Skin epidermis (tissue), 12 donors: ENCODE data around the gene PRDM2.

Experiments
- H3K27ac ChIP-seq, 21 experiments: fragments of 200-600 bp; sonication (generic) in 11 of 21; one replicate each; pipeline ENCODE4 v1.5.0; 2020; ENCODE audit warnings: mild to moderate bottlenecking in 3 of 21, inconsistent platforms in 2 of 21, moderate library complexity in 2 of 21
- H3K4me3 ChIP-seq, 7 experiments: fragments of 200-600 bp; sonication (generic) in 2 of 7; one replicate each; pipeline ENCODE4 v1.5.0; 2020; ENCODE audit warnings: inconsistent platforms in 2 of 7, mild to moderate bottlenecking in 2 of 7, moderate library complexity in 1 of 7

Gene PRDM2

DNA sequence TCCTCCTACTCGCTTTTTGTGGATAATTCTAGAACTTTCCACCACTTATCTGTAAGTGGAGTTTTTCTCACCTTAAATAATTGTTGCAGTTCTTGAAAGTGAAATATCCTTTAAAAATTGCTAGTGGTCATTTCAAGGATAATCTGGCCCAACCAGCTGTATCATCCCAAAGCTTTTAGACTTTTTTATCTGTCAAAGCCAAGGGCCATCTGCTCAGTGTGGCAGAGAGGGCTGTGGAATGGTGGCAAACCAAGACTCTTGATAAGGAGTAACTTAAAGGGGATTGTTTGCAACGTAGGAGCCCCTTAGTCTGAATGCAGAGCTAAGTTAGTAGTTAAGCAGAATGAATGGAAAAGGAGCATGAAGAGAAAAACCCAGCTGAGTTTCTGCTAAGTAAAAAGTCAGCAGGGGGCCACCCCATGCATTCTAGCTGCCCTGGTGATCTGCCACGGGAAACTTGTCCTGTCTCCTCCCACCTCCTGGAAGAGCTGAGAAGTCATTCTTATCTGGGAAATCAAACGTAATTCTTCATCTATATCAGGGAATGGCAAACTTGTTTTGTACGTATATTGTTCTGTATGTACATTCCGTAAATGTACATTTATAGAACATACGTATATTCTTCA is 169.3 kb downstream of the PRDM2 start:
- H3K27ac ChIP-seq, result no peak overlapping the region
- no peak overlapping the region for H3K4me3 ChIP-seq

GRCh38 chr1:13871413-13871812 is 171.4 kb downstream of the PRDM2 start:
- Histone ChIP-seq H3K4me3 (no peak overlapping the region), H3K27ac (no peak overlapping the region)

DNA sequence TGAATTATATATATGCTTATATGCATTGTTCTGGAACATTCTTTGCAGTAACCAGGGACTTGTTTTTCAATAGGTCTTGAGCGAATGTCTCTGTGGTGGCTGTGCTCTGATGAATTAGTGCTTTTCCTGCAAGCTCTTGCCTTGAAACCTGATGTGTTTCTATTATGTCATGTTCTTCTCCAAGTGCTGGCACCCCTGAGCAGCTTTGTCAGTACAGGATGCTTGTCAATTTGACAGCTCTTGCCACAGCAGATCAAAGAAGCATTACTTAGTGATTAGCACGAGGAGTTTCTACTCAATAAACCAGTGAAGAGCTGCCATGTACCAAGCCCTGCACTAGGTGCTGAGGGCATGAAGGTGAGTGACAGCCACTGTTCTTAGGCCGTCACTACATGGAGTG is 171.9 kb downstream of the PRDM2 start:
- Histone ChIP-seq H3K27ac (no peak overlapping the region), H3K4me3 (no peak overlapping the region)

DNA sequence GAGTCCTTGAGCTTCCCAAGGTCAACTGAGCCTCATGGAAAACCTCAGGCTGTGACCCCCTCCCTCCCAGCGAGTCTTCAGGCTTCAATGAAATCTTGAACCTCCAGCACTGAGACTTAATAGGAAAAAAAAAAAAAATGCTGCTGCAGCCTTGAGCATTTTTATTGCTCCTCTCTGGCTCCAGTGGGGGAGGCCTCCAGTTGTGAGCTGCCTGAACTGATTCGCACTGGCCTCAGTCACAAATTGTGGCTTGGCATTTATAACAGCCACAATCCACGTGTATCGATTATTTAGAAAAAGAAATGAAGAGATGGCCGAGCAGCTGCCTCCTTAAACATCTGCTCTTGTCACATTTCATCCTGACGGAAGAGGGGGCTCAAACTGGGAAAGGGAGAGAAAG is 173.0 kb downstream of the PRDM2 start:
- H3K4me3 ChIP-seq, result no peak overlapping the region
- no peak overlapping the region for H3K27ac ChIP-seq
